Right renal pelvis (tissue), 4 donors: Measurements from ENCODE around the gene UNC5B. TPM values are rescaled to one million over a fixed set of nuclear protein-coding genes. Genes with fewer than 3 reads are reported as not detected.
A peak's percentile ranks its signal among the peaks of the same experiment; 100 is the strongest.

Source experiments
- DNase-seq, 4 donors: peaks; one replicate each; pipeline ENCODE4 v3.0.0-alpha.2; 2013; ENCODE audit warnings: low read depth in 4 of 4, low spot score in 3 of 4, missing footprints in 1 of 4
- polyA plus RNA-seq, 4 donors: library from polyadenylated mRNA; unstranded; fragments of 120-200 nt; gene quantifications; one replicate each; pipeline ENCODE4 v1.2.1, GENCODE V29; 2013; ENCODE audit not compliant: insufficient read length in 4 of 4

Gene UNC5B
- polyA plus RNA-seq, 4 donors = 51.1 to 74.8 (median 54.1) TPM

DNA sequence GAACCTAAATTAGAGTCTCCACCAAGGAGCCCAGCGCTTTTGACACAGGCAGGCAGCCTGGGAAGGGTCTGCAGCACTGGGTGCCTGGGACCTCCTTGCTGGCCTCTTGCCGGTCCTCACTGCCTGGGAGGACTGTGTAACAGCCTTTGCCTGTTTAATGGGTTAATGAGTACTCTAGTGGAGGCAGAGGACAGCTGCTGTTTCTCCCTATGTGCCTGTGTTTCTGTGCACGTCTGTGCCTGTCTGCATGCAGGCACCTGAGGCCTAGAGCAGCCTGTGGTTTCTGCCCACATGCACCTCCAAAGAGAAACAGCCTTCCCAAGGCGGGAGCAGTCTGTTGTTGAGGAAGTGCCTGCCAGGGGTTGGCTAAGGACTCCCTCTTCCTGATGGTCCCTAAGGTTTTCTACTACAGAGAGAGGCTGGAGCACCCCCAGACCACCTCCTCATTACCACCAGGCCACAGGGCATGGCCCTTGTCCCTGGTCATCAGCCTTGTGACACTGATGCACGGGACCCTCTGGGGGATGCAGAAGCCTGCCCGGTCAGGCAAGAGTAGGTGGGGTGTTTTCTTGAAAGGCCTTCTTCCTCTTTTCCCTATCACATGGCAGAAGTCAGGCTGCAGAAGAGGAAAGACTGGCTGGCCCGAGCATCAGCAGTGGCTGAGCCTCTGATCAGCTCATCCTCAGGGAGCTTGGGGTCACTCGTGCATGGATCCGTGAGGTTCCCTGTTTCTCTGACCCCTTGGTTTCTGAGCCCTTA, 120.9 kb downstream of the UNC5B start:
- no peak for DNase-seq

GRCh38 chr10:71334221-71334791, 121.9 kb downstream of the UNC5B start:
- no peak for DNase-seq

- DNase-seq = no peak
Measured at GRCh38 chr10:71335173-71335708, 122.9 kb downstream of the UNC5B start.

GRCh38 chr10:71336632-71337031, 124.3 kb downstream of the UNC5B start:
- no peak for DNase-seq

DNA sequence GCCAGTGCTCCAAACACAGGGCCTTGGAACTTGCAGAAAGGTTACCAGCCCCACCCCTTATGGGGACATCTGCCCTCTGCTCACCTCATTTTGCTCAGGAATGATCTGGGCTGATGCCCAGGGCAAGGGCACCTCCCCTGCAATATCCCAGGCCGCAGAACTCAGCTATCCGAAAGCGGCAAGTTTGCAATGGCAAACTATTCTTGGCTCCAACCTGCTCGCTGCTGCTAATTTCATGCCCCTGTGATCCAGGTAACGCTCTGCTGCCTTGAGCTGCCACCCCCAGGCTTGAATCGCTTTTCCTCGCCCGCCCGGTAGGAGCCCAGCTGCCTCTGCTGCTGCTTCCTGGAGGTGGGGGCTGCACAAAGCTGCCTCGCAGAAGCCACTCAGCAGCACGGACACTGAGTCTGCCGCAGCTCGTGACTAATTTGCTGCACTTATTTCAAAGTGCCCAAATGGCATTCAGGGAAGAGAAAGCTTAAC, 124.9 kb downstream of the UNC5B start:
- DNase-seq = peak in 2 of 4 donors; percentile 57 to 60

GRCh38 chr10:71338728-71339495, 126.5 kb downstream of the UNC5B start:
- DNase-seq = no peak

GRCh38 chr10:71339796-71340589, 127.6 kb downstream of the UNC5B start:
- no peak for DNase-seq

GRCh38 chr10:71342573-71343391, 130.4 kb downstream of the UNC5B start:
- no peak for DNase-seq

DNA sequence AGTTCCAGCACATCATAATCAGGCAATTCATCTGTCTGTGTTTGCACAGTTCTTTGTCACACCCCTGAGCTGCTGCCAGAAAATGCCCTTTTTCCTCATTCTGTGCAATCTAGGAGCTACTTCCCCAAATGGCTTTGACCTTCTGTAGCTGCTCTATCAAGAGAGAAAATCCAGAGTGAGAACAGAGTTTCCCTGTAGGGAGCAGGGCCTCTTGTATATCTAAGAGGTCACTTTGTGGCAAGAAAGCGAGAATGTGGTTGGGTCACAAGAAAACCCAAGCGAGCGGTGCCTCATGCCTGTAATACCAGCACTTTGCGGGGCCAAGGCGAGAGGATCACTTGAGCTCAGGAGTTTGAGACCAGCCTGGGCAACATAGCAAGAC, 131.0 kb downstream of the UNC5B start:
- DNase-seq = no peak

DNA sequence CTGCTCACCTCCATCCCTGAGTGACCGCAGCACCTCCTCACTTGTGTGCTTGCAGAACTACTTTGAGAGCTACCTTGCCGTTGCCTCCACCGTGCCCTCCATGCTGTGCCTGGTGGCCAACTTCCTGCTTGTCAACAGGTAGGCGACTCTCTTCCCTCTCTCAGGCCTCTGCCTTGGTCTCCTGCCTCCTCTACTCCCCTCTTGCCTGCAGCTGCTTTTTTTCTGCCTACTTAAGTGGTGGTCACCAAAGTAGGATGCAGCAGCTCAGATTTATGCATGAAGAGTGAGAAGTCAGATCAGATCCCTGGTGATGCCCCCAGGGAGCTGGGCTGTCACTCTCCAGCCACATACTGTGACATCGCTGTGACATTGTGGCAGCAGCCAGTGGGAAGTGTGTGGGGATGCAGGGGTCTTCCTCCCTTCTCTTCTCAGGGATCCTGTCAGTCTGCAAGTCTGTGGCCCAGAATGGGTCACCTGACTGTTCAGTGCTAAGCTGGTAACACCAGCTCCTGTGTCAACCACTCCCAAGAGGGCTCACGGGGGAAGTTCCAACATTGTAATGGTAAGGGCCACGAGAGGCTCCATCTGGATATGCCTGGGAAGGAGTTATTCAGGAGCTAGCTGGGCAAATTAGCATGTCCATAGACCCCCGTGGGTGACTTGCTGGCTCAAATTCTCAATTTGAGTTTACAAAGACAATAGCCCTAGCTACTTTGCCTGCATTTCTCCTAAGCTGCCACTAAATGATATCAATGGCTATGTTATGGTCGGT, 132.0 kb downstream of the UNC5B start:
- no peak for DNase-seq

- DNase-seq = no peak
Measured at GRCh38 chr10:71344993-71345480, 132.7 kb downstream of the UNC5B start.

DNA sequence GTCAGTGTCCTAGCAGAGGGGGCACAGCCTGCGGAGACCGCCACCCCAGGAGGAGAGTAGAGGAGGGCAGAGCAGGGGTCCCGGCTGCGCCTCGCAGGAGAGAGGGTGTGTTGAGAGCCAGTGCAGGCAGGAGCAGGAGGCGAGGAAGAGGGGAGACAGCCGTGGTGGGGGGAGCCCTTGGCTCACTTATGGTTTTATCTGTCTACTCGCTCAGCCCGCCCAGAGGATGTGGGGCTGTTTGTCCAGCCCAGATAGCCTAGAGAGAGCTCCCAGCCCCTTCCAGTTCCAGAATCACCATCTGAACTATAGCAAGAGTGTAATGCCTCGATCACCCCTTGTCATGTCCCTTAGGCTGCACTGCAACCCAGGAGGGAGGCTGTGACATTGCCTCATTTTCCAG, 133.3 kb downstream of the UNC5B start:
- no peak for DNase-seq

GRCh38 chr10:71346731-71347130, 134.4 kb downstream of the UNC5B start:
- DNase-seq = no peak

GRCh38 chr10:71347587-71348395, 135.4 kb downstream of the UNC5B start:
- DNase-seq = no peak

- no peak for DNase-seq
Measured at GRCh38 chr10:71348850-71349249, 136.5 kb downstream of the UNC5B start.

DNA sequence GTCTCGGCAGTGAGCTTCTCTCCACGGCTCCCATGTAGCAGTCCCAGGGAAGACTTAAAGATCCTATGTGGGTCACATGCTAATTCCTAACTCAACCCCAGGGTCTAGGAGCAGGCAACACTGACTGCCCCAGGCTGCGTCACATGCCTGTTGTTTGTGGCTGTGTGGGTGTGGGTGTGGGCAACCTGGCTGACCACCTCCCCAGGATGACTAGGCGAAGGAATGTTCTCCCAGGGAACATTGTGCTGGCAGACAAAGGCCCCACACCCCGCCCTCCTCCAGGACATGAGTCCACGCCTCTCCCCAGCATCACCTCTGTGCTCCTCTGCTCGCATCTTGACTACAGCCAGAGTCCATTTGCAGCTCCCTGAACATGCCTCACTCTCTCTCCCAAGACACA, 137.0 kb downstream of the UNC5B start:
- no peak for DNase-seq

- no peak for DNase-seq
Measured at GRCh38 chr10:71351087-71351486, 138.7 kb downstream of the UNC5B start.
